HL-60/S4 (cell line): ENCODE results near the gene INPP5A.

Experiments used
- in situ Hi-C: fragments of 300-500 bp; cut with MboI; formaldehyde crosslinking; loops from 2 replicates; pipeline ENCODE4 v1.14.3; 2022; ENCODE audit warnings: low sequenced_read_pairs

INPP5A gene

GRCh38 chr10:132517951-132518521 is 19.6 kb upstream of the INPP5A start:
- in situ Hi-C loops: no loop called here

- in situ Hi-C loops: no loop called here
Observed at GRCh38 chr10:132518572-132519381, 18.8 kb upstream of the INPP5A start.

GRCh38 chr10:132519382-132520176 is 18.0 kb upstream of the INPP5A start:
- in situ Hi-C loops: no loop called here

- in situ Hi-C loops: no loop called here
Observed at GRCh38 chr10:132520177-132520811, 17.3 kb upstream of the INPP5A start.

DNA sequence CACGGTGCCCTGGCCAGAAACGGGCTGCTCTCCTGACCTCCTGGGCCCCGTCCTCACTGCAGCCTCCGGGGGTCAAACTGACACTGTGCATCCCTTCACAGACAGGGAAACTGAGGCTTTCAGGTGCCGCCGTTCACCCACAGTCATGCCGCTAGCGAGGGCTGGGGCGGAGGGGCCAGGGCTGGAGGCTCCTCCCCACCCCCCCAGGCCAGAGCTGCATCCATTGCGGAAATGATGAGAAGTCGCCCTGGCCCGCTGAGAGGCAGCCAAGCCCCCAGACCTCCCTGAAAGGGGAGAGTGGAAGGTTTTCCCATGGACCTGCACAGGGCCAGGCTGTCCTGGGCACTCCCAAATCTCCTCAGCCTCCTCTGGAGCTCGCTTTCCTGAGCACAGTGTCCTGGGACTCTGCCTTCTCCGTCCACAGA is 16.5 kb upstream of the INPP5A start:
- in situ Hi-C loops: no loop called here

- in situ Hi-C loops: no loop called here
Observed at GRCh38 chr10:132521466-132522102, 16.0 kb upstream of the INPP5A start.

GRCh38 chr10:132522521-132523411 is 14.8 kb upstream of the INPP5A start:
- in situ Hi-C loops: no loop called here

- in situ Hi-C loops: no loop called here
Observed at GRCh38 chr10:132523561-132524442, 13.8 kb upstream of the INPP5A start.

DNA sequence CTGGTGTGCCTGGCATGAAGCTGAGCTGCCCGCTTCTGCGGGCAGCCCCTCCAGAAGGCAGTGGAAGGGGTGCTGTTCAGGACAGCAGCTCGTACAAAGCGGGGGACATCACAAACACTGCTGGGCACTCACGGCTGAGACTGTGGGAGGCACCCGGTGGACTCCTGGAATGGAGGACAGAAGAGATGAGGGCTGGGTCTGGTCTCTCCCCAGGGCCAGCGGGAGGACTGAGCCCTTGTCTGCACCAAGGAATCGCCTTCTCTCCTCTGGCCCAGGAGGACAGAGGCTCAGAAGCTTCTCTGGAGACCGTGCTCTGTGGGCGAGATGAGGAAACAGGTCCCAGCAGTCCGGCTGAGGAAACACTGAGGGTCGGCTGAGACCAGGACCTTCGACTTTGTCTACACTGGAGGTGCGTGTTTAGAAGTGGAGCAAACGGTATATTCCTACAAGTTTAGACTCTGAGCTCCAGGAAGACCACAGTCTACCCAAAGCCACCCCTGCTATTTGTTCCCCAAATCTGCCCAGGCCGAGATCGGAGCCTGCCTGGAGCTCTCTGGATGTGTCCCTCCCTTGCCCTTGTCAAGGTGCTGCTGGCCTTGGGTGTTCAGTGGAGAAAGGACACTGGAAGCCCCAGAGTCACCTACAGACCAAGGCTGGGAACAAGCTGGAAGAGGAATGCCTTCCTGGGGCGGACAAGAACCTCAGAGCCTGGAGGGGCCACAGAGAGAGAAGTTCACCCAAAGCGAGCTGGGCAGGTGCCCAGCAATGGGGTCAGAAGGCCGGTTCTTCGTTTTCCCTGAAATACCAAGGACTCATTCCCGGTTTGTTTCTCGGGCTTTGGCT is 12.9 kb upstream of the INPP5A start:
- in situ Hi-C loops: no loop called here

GRCh38 chr10:132526676-132527075 is 10.9 kb upstream of the INPP5A start:
- in situ Hi-C loops: no loop called here

DNA sequence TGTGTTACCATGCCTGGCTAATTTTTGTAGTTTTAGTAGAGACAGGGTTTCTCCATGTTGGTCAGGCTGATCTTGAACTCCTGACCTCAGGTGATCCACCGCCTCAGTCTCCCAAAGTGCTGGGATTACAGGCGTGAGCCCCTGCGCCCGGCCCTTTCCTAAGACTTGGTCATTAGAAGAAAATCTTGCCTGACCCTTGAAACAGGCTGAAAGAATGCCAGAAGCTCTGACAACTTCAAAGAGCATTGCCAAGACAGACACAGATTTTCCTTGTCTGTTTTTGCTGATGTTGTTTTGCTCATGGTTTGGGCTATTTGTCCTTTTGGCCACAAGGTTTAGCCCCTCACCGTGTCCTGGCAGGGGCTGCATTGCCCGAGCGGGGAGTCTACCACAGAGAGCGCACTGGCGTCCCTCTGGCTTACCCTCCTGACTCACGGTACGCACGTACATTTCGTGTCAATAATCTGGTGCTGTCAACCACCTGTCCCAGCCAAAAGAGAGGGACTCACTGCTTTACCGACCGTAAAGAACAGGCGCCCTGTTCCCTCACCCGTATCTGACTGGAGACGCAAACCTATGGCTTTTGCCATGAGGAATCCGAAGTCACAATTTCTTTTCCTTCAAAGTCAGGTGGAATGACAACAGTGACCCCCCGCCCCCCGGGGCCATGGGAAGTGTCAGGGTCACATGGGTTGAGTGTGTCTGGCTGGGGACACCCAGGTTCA is 10.1 kb upstream of the INPP5A start:
- in situ Hi-C loops: no loop called here

DNA sequence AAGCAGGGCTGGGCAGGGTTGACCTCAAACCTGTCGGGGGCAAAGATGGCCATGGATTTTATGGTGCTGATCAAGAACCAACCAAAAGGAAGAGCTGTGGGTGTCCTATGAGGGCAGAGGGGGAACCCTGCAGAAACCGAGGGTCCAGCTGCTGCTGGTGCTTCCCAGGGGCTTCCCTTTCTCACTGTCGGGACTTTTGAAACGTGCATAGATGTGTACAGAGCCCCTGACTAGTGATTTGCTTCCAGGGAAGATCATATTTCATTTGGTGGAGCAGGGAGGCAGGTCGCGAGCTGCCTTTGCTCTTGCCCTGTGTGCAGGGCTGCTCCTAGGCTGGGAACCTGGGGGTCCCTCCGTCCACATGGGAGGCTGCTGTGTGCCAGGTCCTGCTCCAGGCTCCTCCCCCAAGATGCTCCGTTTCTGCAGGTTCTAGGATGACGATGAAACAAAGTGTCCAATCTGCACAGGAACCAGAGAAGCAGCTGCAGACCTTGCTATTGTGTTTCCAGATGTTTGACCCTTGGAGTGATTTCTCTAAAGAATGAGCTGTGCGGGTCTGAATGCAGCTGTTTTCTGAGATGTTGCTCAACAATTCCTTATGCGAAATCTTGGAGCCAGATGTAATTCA is 9.4 kb upstream of the INPP5A start:
- in situ Hi-C loops: no loop called here

GRCh38 chr10:132532179-132532578 is 5.4 kb upstream of the INPP5A start:
- in situ Hi-C loops: no loop called here

- in situ Hi-C loops: no loop called here
Observed at GRCh38 chr10:132532749-132533560, 4.6 kb upstream of the INPP5A start.

- in situ Hi-C loops: no loop called here
Observed at GRCh38 chr10:132533571-132534260, 3.9 kb upstream of the INPP5A start.
